Measurements from ENCODE around the gene AMBRA1.

The AMBRA1 gene

GRCh38 chr11:46410021-46410420 lies 183.8 kb downstream of the AMBRA1 start:
- no peak overlapping the region for H3K4me3 ChIP-seq (ENCODE audit: low read length)
- no peak for TF ChIP-seq ZNF274 (IDR thresholded peaks at IDR 0.05; ENCODE audit: low read depth, low read length)

GRCh38 chr11:46408407-46408986 lies 185.3 kb downstream of the AMBRA1 start:
- H3K4me3 ChIP-seq (ENCODE audit: low read length) = no peak overlapping the region
- TF ChIP-seq ZNF274 (IDR thresholded peaks at IDR 0.05; ENCODE audit: low read depth, low read length) = no peak

GRCh38 chr11:46407635-46408034 lies 186.2 kb downstream of the AMBRA1 start:
- no peak for TF ChIP-seq ZNF274 (IDR thresholded peaks at IDR 0.05; ENCODE audit: low read depth, low read length)
- no peak overlapping the region for H3K4me3 ChIP-seq (ENCODE audit: low read length)

- no peak for TF ChIP-seq ZNF274 (IDR thresholded peaks at IDR 0.05; ENCODE audit: low read depth, low read length)
Observed at GRCh38 chr11:46404476-46405017, 189.3 kb downstream of the AMBRA1 start.

GRCh38 chr11:46402957-46403902 lies 190.6 kb downstream of the AMBRA1 start:
- H3K4me3 ChIP-seq (ENCODE audit: low read length) = no peak overlapping the region
- TF ChIP-seq ZNF274 (IDR thresholded peaks at IDR 0.05; ENCODE audit: low read depth, low read length) = no peak

More at GRCh38 chr11:46404476-46405017, 189.3 kb downstream of the AMBRA1 start:
- no peak overlapping the region for H3K4me3 ChIP-seq (ENCODE audit: low read length)

DNA sequence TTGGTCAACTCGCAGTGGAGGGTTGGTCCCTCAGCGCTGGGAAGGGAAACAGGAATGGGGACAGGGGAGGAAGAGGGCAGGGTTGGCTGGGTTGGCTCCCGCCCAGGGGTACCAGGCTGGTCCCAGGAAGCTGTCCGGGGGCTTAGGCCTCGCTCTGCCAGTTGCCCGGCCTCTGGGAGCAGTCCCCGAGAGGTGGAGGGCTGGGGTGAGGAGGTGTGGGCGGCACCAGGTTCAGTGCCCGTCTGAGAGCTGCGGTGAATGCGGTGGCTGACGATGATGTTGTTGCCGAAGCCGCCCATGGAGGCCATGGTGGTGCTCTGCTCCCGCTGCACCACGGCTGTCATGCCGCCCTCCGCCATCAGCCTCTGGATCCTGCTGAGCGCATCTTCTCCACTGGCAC lies 196.3 kb downstream of the AMBRA1 start:
- no peak for TF ChIP-seq ZNF274 (IDR thresholded peaks at IDR 0.05; ENCODE audit: low read depth, low read length)
- H3K4me3 ChIP-seq (ENCODE audit: low read length) = no peak overlapping the region

GRCh38 chr11:46393759-46394158 lies 200.1 kb downstream of the AMBRA1 start:
- H3K4me3 ChIP-seq (ENCODE audit: low read length) = no peak overlapping the region
- TF ChIP-seq ZNF274 (IDR thresholded peaks at IDR 0.05; ENCODE audit: low read depth, low read length) = no peak

- H3K4me3 ChIP-seq (ENCODE audit: low read length) = no peak overlapping the region
- TF ChIP-seq ZNF274 (IDR thresholded peaks at IDR 0.05; ENCODE audit: low read depth, low read length) = no peak
Observed at GRCh38 chr11:46393231-46393616, 200.6 kb downstream of the AMBRA1 start.

DNA sequence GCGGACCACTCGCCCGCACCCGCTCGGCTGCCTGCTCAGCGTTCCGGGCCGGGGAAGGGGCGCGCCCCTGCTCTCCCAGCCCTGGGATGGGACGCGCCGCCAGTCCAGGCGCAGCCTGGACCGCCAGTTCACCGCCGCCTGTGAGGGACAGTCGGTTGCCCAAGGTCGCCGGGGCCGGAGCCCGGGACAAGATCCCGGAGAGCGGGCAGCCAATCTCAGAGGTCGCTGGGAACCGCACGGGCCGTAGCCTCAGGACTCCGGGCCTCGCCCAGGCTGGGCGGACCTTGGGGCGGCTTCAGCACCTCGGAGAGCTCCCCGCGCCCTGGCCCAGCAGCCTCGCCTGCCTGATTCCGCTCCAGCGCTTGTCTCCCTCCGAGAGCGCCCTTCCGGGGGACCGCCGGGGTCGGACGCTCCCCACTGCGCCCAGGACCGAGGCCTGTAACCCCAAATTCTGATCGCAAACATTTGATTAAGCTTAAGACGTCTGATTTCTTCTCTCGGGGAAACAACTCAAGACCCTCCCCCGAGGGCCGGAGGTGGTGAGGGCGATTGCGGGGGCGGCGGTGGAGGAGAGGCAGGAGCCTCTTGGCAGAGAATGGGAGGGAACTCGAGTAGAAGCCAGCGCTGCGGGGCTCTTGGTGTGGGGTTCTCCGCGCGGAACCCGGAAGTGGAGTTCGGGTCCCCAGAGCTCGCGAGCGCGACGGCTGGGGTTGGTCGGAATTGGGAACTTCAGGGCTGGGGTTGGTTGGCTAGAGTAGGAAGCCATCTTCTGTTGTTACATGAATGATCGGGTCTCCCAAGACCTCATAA lies 201.2 kb downstream of the AMBRA1 start:
- H3K4me3 ChIP-seq (ENCODE audit: low read length) = peak overlapping the region; percentile 24; the same call in 1 of the 2 replicates
- TF ChIP-seq ZNF274 (IDR thresholded peaks at IDR 0.05; ENCODE audit: low read depth, low read length) = no peak

GRCh38 chr11:46391578-46392420 lies 202.0 kb downstream of the AMBRA1 start, which contains the start of gene CHRM4:
Gene CHRM4, minus strand, starts transcription at chr11:46391776. Its CDS starts 5,219 bp downstream, at chr11:46386557.
- no peak for TF ChIP-seq ZNF274 (IDR thresholded peaks at IDR 0.05; ENCODE audit: low read depth, low read length)
- H3K4me3 ChIP-seq (ENCODE audit: low read length) = peak within 1 kb of the TSS; percentile 44; the same call in 1 of the 2 replicates

DNA sequence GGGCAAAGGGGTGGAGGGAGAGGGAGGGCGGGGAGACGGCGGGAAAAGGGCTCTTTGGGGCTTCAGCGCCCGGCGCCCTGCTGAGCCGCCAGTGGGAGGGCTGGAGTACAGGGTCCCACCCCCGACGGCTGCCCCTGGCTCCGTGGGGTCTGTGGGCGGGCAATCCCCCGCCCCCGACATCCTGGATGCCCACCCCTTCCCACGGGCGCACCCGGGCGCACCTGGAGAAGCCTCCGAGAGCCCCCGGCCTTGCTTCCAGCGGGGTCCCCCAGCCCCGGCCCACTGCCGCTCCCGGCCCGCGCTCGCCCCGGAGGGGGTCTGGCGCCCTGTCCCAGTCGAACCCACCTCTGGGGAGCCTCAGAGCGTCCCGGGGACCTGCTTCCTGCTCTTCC lies 202.6 kb downstream of the AMBRA1 start:
- H3K4me3 ChIP-seq (ENCODE audit: low read length) = no peak overlapping the region
- no peak for TF ChIP-seq ZNF274 (IDR thresholded peaks at IDR 0.05; ENCODE audit: low read depth, low read length)

GRCh38 chr11:46390331-46391171 lies 203.3 kb downstream of the AMBRA1 start:
- TF ChIP-seq ZNF274 (IDR thresholded peaks at IDR 0.05; ENCODE audit: low read depth, low read length) = no peak
- no peak overlapping the region for H3K4me3 ChIP-seq (ENCODE audit: low read length)

Data from GM08714 (cell line).